Naive thymus-derived CD4-positive, alpha-beta T cell (primary cell): ENCODE data around the gene TEX52. TPM values are rescaled to one million over a fixed set of nuclear protein-coding genes. Genes with fewer than 3 reads are reported as not detected.
A peak's percentile ranks its signal among the peaks of the same experiment; 100 is the strongest.

Source experiments
- ATAC-seq: fragments of 150-1000 bp; cut with Tn5 transposase; 2 replicates; pipeline ENCODE4 v1.10.0; 2021; ENCODE audit warnings: mild to moderate bottlenecking, moderate library complexity
- CTCF ChIA-PET: fragments of 350-600 bp; sonication (Branson Sonifier 250); formaldehyde crosslinking; loops from one replicate; lab custom pipeline; 2021; ENCODE audit warnings: antibody characterized with exemption; lab: Charles Lee
- POLR2A ChIA-PET: fragments of 350-600 bp; sonication (Branson Sonifier 250); formaldehyde crosslinking; loops from one replicate; lab custom pipeline; 2021; ENCODE audit warnings: antibody characterized with exemption, inconsistent platforms; lab: Charles Lee
- DNase-seq, 9 donors: peaks; one replicate each; pipeline versions ENCODE4 v3.0.0 to v3.0.0-alpha.2; 2020 to 2022; ENCODE audit warnings: mixed read lengths in 1 of 9
- H3K27ac ChIP-seq: one replicate; pipeline ENCODE4 v1.7.0; 2013; ENCODE audit warnings: mild to moderate bottlenecking, low read depth, low read length, moderate library complexity
- H3K27me3 ChIP-seq, 2 donors: one replicate each; pipeline ENCODE4 v1.7.0; 2013; ENCODE audit warnings: low read length in 2 of 2, mild to moderate bottlenecking in 2 of 2, moderate library complexity in 2 of 2; ENCODE audit not compliant: control insufficient read depth in 2 of 2, insufficient read depth in 2 of 2
- H3K36me3 ChIP-seq, 3 experiments: 1 replicate in 2 of 3; 2 replicates in 1 of 3; pipeline ENCODE4 v1.7.0; 2013; ENCODE audit warnings: low read length in 3 of 3, mild to moderate bottlenecking in 3 of 3, moderate library complexity in 1 of 3; ENCODE audit not compliant: insufficient read depth in 3 of 3, control insufficient read depth in 2 of 3
- H3K4me1 ChIP-seq, 2 donors: one replicate each; pipeline ENCODE4 v1.7.0; 2013; ENCODE audit warnings: low read length in 2 of 2, mild to moderate bottlenecking in 2 of 2, moderate library complexity in 1 of 2; ENCODE audit not compliant: control insufficient read depth in 2 of 2, insufficient read depth in 2 of 2
- H3K4me3 ChIP-seq: 2 replicates; pipeline ENCODE4 v1.7.0; 2013; ENCODE audit warnings: mild to moderate bottlenecking, low read length
- H3K9me3 ChIP-seq, 3 experiments: 1 replicate in 2 of 3; 2 replicates in 1 of 3; pipeline ENCODE4 v1.7.0; 2013; ENCODE audit warnings: low read length in 3 of 3; ENCODE audit not compliant: control insufficient read depth in 2 of 3
- H3K27ac Mint-ChIP-seq, 9 donors: one replicate each; pipeline ENCODE4 v1.8.0; 2020 to 2022; ENCODE audit warnings: mixed read lengths in 9 of 9, mild to moderate bottlenecking in 8 of 9, moderate library complexity in 5 of 9, inconsistent platforms in 2 of 9
- H3K27me3 Mint-ChIP-seq, 5 donors: one replicate each; pipeline ENCODE4 v1.8.0; 2021 to 2022; ENCODE audit warnings: mixed read lengths in 5 of 5, mild to moderate bottlenecking in 1 of 5
- H3K36me3 Mint-ChIP-seq, 5 donors: one replicate each; pipeline ENCODE4 v1.8.0; 2020 to 2022; ENCODE audit warnings: mixed read lengths in 5 of 5, mild to moderate bottlenecking in 3 of 5, inconsistent platforms in 1 of 5
- H3K4me1 Mint-ChIP-seq, 7 donors: one replicate each; pipeline ENCODE4 v1.8.0; 2020 to 2022; ENCODE audit warnings: mixed read lengths in 7 of 7, mild to moderate bottlenecking in 3 of 7, inconsistent platforms in 1 of 7
- H3K4me3 Mint-ChIP-seq, 10 donors: one replicate each; pipeline ENCODE4 v1.8.0; 2020 to 2022; ENCODE audit warnings: mild to moderate bottlenecking in 10 of 10, mixed read lengths in 10 of 10, moderate library complexity in 6 of 10, inconsistent platforms in 2 of 10
- H3K9me3 Mint-ChIP-seq, 11 donors: one replicate each; pipeline ENCODE4 v1.8.0; 2020 to 2022; ENCODE audit warnings: mixed read lengths in 11 of 11, mild to moderate bottlenecking in 4 of 11, inconsistent platforms in 1 of 11, moderate library complexity in 1 of 11
- intact Hi-C, 2 donors: fragments of 100-400 bp; cut with micrococcal nuclease; formaldehyde crosslinking; loops; one replicate each; pipeline ENCODE4 v1.15.1; 2023
- polyA plus RNA-seq, 2 donors: library from polyadenylated mRNA; unstranded; fragments of 300-500 nt; fragmentation: Illumina TruSeq; gene quantifications; one replicate each; pipeline ENCODE4 v1.2.3, GENCODE V29; 2021
- total RNA-seq, 6 experiments: library from RNA in 5 of 6; stranded (reverse) in 5 of 6; gene quantifications; 1 replicate in 5 of 6; 2 replicates in 1 of 6; pipeline ENCODE4 v1.2.3 and lab custom pipeline; 2021 to 2026

The TEX52 gene
- total and polyA plus RNA-seq, 7 experiments from 2014 or later, result not detected

GRCh38 chr12:2811801-2812200 lies 45.0 kb downstream of the TEX52 start:
- H3K4me1 Mint-ChIP-seq, result peaks cover 20 to 41% (median 34%) of the 10 kb centered on the region in 7 donors
- no peak for ATAC-seq

GRCh38 chr12:2806700-2807099 lies 50.1 kb downstream of the TEX52 start:
- Histone ChIP-seq H3K4me3 (no peak overlapping the region), H3K36me3 (peaks cover 6 to 34% (median 10%) of the 10 kb centered on the region in 3 experiments), H3K4me1 (peaks cover 0 to 2% of the 10 kb centered on the region in 2 donors), H3K27me3 (no peaks in the 10 kb centered on the region), H3K9me3 (no peaks in the 10 kb centered on the region), H3K27ac (no peak overlapping the region)
- ChIA-PET CTCF (no interaction called here), POLR2A (no interaction called here)
- intact Hi-C loops, result no loop called here
- no peak for ATAC-seq
- DNase-seq, result no peak
- H3K4me3 Mint-ChIP-seq, result no peak overlapping the region
- H3K9me3 Mint-ChIP-seq, result no peaks in the 10 kb centered on the region
- peaks cover 7 to 23% (median 12%) of the 10 kb centered on the region in 5 donors for H3K36me3 Mint-ChIP-seq
- H3K27ac Mint-ChIP-seq, result peak overlapping the region in 1 of 9 donors; percentile 67
- no peaks in the 10 kb centered on the region for H3K27me3 Mint-ChIP-seq
- H3K4me1 Mint-ChIP-seq, result peaks cover 0 to 4% (median 4%) of the 10 kb centered on the region in 7 donors

More at GRCh38 chr12:2811801-2812200, 45.0 kb downstream of the TEX52 start:
- Histone ChIP-seq H3K9me3 (no peaks in the 10 kb centered on the region), H3K36me3 (peaks cover 0 to 8% (median 0%) of the 10 kb centered on the region in 3 experiments), H3K4me3 (peak overlapping the region; percentile 97), H3K4me1 (peaks cover 5 to 15% of the 10 kb centered on the region in 2 donors), H3K27me3 (no peaks in the 10 kb centered on the region), H3K27ac (peak overlapping the region; percentile 88)
- ChIA-PET POLR2A (interaction anchor here (2.9 to 6.8 kb wide), 2 partner anchors 16 to 121 kb away, joined by 17 to 65 read pairs; partner anchors contain the start of gene FKBP4), CTCF (no interaction called here)
- Mint-ChIP-seq H3K27ac (peak overlapping the region in 5 of 9 donors; percentile 38 to 99 (median 98)), H3K4me3 (peak overlapping the region; percentile 62 to 100 (median 98)), H3K9me3 (peaks cover 0 to 4% (median 0%) of the 10 kb centered on the region in 11 donors), H3K27me3 (no peaks in the 10 kb centered on the region), H3K36me3 (peaks cover 0 to 11% (median 0%) of the 10 kb centered on the region in 5 donors)
- intact Hi-C loops, result loop anchor here (1.0 to 10.0 kb wide), 14 partner anchors 18 to 1513 kb away; partner anchors contain the start of genes DCP1B (in 2 of the 2), FKBP4 (in 2 of the 2), FOXM1 (in 2 of the 2) and RHNO1 (in 2 of the 2)
- no peak for DNase-seq

- ChIA-PET CTCF (no interaction called here), POLR2A (no interaction called here)
- H3K27me3 Mint-ChIP-seq, result no peaks in the 10 kb centered on the region
These were observed 51.7 kb downstream of the TEX52 start for GRCh38 chr12:2805143-2805520.

GRCh38 chr12:2804393-2805142 lies 52.3 kb downstream of the TEX52 start:
- Mint-ChIP-seq H3K27ac (peak overlapping the region in 5 of 9 donors; percentile 34 to 75 (median 41)), H3K36me3 (peaks cover 11 to 41% (median 15%) of the 10 kb centered on the region in 5 donors), H3K27me3 (no peaks in the 10 kb centered on the region), H3K4me3 (no peak overlapping the region), H3K4me1 (no peaks in the 10 kb centered on the region), H3K9me3 (no peaks in the 10 kb centered on the region)
- Histone ChIP-seq H3K27me3 (no peaks in the 10 kb centered on the region), H3K9me3 (no peaks in the 10 kb centered on the region), H3K27ac (no peak overlapping the region), H3K36me3 (peaks cover 12 to 55% (median 19%) of the 10 kb centered on the region in 3 experiments), H3K4me1 (no peaks in the 10 kb centered on the region), H3K4me3 (no peak overlapping the region)
- CTCF ChIA-PET, result no interaction called here
- intact Hi-C loops, result no loop called here
- ATAC-seq (no peak), DNase-seq (no peak)
- POLR2A ChIA-PET, result interaction anchor here (1.1 kb wide), 1 partner anchor 9 kb away, joined by 3 read pairs; no protein-coding TSS in a partner anchor

More at GRCh38 chr12:2805143-2805520, 51.7 kb downstream of the TEX52 start:
- H3K4me3 ChIP-seq, result no peak overlapping the region
- no peaks in the 10 kb centered on the region for H3K9me3 Mint-ChIP-seq
- H3K9me3 ChIP-seq, result no peaks in the 10 kb centered on the region
- intact Hi-C loops, result no loop called here
- H3K27me3 ChIP-seq, result no peaks in the 10 kb centered on the region
- H3K27ac Mint-ChIP-seq, result peak overlapping the region in 3 of 9 donors; percentile 13 to 36 (median 30)
- no peak for DNase-seq
- H3K4me1 Mint-ChIP-seq, result no peaks in the 10 kb centered on the region
- no peak for ATAC-seq
- H3K4me3 Mint-ChIP-seq, result no peak overlapping the region
- H3K4me1 ChIP-seq, result no peaks in the 10 kb centered on the region
- H3K36me3 Mint-ChIP-seq, result peaks cover 8 to 36% (median 13%) of the 10 kb centered on the region in 5 donors
- H3K27ac ChIP-seq, result no peak overlapping the region
- H3K36me3 ChIP-seq, result peaks cover 6 to 50% (median 14%) of the 10 kb centered on the region in 3 experiments

GRCh38 chr12:2803635-2804392 lies 53.0 kb downstream of the TEX52 start:
- POLR2A ChIA-PET, result interaction anchor here (1.1 kb wide), 1 partner anchor 9 kb away, joined by 3 read pairs; no protein-coding TSS in a partner anchor

More at GRCh38 chr12:2803635-2804392, 53.0 kb downstream of the TEX52 start:
- DNase-seq (no peak), ATAC-seq (no peak)
- H3K27ac ChIP-seq, result no peak overlapping the region
- Mint-ChIP-seq H3K27ac (peak overlapping the region in 5 of 9 donors; percentile 3 to 75 (median 52)), H3K4me1 (peaks cover 0 to 6% (median under 1%) of the 10 kb centered on the region in 7 donors), H3K9me3 (no peaks in the 10 kb centered on the region), H3K27me3 (no peaks in the 10 kb centered on the region), H3K36me3 (peaks cover 12 to 43% (median 21%) of the 10 kb centered on the region in 5 donors), H3K4me3 (no peak overlapping the region)
- H3K4me1 ChIP-seq, result no peaks in the 10 kb centered on the region
- intact Hi-C loops, result no loop called here
- CTCF ChIA-PET, result no interaction called here
- H3K27me3 ChIP-seq, result no peaks in the 10 kb centered on the region
- no peak overlapping the region for H3K4me3 ChIP-seq
- H3K36me3 ChIP-seq, result peaks cover 19 to 63% (median 27%) of the 10 kb centered on the region in 3 experiments
- no peaks in the 10 kb centered on the region for H3K9me3 ChIP-seq
